K562 (cell line): ENCODE measurements around the gene TMEM107. TPM values are rescaled to one million over a fixed set of nuclear protein-coding genes. Genes with fewer than 3 reads are reported as not detected.
A peak's percentile ranks its signal among the peaks of the same experiment; 100 is the strongest.

Source experiments
- AFF1 ChIP-seq, 2 experiments: fragments of 450-650 bp; IDR thresholded peaks; 2 replicates each; pipeline ENCODE4 v1.6.1; 2018; ENCODE audit warnings: mild to moderate bottlenecking in 2 of 2, low read depth in 1 of 2; ENCODE audit not compliant: partially characterized antibody in 2 of 2
- BMI1 ChIP-seq: fragments of 150-350 bp; IDR thresholded peaks from 2 replicates; pipeline ENCODE4 v1.6.1; 2014; ENCODE audit warnings: low read length
- BRCA1 ChIP-seq, 2 experiments: fragments of 450-650 bp in 1 of 2; sonication (generic) in 1 of 2; formaldehyde crosslinking in 1 of 2; IDR thresholded peaks; 2 replicates each; pipeline versions ENCODE4 v1.5.0 to v1.6.1; 2017 to 2020; ENCODE audit warnings: mild to moderate bottlenecking in 1 of 2, missing genetic modification reagents in 1 of 2
- CBX3 ChIP-seq, 2 experiments: IDR thresholded peaks; 1 replicate in 1 of 2; 2 replicates in 1 of 2; pipeline ENCODE4 v1.6.1; 2012; ENCODE audit warnings: inconsistent platforms in 2 of 2, low read length in 2 of 2, borderline replicate concordance in 1 of 2, control low read depth in 1 of 2
- CGGBP1 ChIP-seq: fragments of 250-450 bp; sonication (Bioruptor Pico); IDR thresholded peaks from 2 replicates; pipeline ENCODE4 v1.9.0; 2021; ENCODE audit warnings: mild to moderate bottlenecking
- COPS2 ChIP-seq: fragments of 450-650 bp; conservative IDR thresholded peaks from 2 replicates; pipeline ENCODE4 v1.6.1; 2016; ENCODE audit warnings: mild to moderate bottlenecking, moderate library complexity
- MAFF ChIP-seq: IDR thresholded peaks from 2 replicates; pipeline ENCODE4 v1.6.1; 2012; ENCODE audit warnings: low read length, improper control_type of control experiment
- MYNN ChIP-seq, 2 experiments: sonication (generic); formaldehyde crosslinking in 1 of 2; IDR thresholded peaks; 2 replicates each; pipeline versions ENCODE4 v1.5.0 to v1.6.1; 2016 to 2020; ENCODE audit warnings: antibody characterized with exemption in 1 of 2, missing genetic modification reagents in 1 of 2
- NR1H2 ChIP-seq: sonication (generic); formaldehyde crosslinking; IDR thresholded peaks from 2 replicates; pipeline ENCODE4 v1.4.0; 2020; ENCODE audit warnings: mild to moderate bottlenecking, missing genetic modification reagents
- OTX1 ChIP-seq: fragments of 450-650 bp; formaldehyde crosslinking; IDR thresholded peaks from 2 replicates; pipeline ENCODE4 v1.4.0; 2022; ENCODE audit warnings: mild to moderate bottlenecking
- RFX5 ChIP-seq: IDR thresholded peaks from 2 replicates; pipeline ENCODE4 v1.6.1; 2011; ENCODE audit warnings: low read depth, mild to moderate bottlenecking, improper control_type of control experiment, low read length
- RUNX1 ChIP-seq: sonication (generic); IDR thresholded peaks from 2 replicates; pipeline ENCODE4 v1.6.1; 2016; ENCODE audit warnings: antibody characterized with exemption, low read depth
- ZNF23 ChIP-seq: fragments of 250-450 bp; sonication (Bioruptor Pico); IDR thresholded peaks from 2 replicates; pipeline ENCODE4 v1.4.0; 2020; ENCODE audit warnings: mild to moderate bottlenecking
- ZNF778 ChIP-seq: fragments of 450-650 bp; formaldehyde crosslinking; IDR thresholded peaks from 2 replicates; pipeline ENCODE4 v1.4.0; 2020; ENCODE audit warnings: mild to moderate bottlenecking, moderate library complexity
- polyA plus RNA-seq, 8 experiments: library from polyadenylated mRNA; depleted of rRNA in 4 of 8; stranded (reverse) in 5 of 8; unstranded in 3 of 8; fragments of >200 nt; fragmentation: Nextera tagmentation in 2 of 8; fragmentation: Illumina TruSeq in 1 of 8; extraction: Ambion mirVana in 2 of 8; extraction: Trizol in 1 of 8; gene quantifications; 2 replicates each; pipeline versions ENCODE4 v1.2.1 to v1.2.3, GENCODE V29; 2011 to 2014; ENCODE audit warnings: inconsistent platforms in 1 of 8, missing spikeins in 1 of 8
- total RNA-seq, 7 experiments: library from RNA; depleted of rRNA in 6 of 7; stranded (reverse); fragments of >200 nt in 6 of 7; fragmentation: Illumina TruSeq in 2 of 7; extraction: Trizol in 2 of 7; gene quantifications; 2 replicates each; pipeline versions ENCODE4 v1.2.1 to v1.2.3, GENCODE V29; 2011 to 2021; ENCODE audit warnings: low replicate concordance in 1 of 7
- TF ChIP-seq, protein P1 (sequence below): sonication (generic); formaldehyde crosslinking; IDR thresholded peaks from 2 replicates; pipeline ENCODE4 v1.8.0; 2023; ENCODE audit warnings: missing genetic modification reagents, mild to moderate bottlenecking, borderline replicate concordance

Gene TMEM107
- total and polyA plus RNA-seq, 9 of the 15 experiments (the other 6 are each of a cell fraction or from before 2014, with no cell fraction given) = 7.1 to 26.2 (median 16.9) TPM

GRCh38 chr17:8173056-8173870 lies 2.9 kb downstream of the TMEM107 start (continued):
- TF ChIP-seq AFF1 (IDR thresholded peaks at IDR 0.05; ENCODE audit: low read depth in 1 of 2, partially characterized antibody in 2 of 2) = peak; percentile 88 to 98
- TF ChIP-seq, protein P1, sequence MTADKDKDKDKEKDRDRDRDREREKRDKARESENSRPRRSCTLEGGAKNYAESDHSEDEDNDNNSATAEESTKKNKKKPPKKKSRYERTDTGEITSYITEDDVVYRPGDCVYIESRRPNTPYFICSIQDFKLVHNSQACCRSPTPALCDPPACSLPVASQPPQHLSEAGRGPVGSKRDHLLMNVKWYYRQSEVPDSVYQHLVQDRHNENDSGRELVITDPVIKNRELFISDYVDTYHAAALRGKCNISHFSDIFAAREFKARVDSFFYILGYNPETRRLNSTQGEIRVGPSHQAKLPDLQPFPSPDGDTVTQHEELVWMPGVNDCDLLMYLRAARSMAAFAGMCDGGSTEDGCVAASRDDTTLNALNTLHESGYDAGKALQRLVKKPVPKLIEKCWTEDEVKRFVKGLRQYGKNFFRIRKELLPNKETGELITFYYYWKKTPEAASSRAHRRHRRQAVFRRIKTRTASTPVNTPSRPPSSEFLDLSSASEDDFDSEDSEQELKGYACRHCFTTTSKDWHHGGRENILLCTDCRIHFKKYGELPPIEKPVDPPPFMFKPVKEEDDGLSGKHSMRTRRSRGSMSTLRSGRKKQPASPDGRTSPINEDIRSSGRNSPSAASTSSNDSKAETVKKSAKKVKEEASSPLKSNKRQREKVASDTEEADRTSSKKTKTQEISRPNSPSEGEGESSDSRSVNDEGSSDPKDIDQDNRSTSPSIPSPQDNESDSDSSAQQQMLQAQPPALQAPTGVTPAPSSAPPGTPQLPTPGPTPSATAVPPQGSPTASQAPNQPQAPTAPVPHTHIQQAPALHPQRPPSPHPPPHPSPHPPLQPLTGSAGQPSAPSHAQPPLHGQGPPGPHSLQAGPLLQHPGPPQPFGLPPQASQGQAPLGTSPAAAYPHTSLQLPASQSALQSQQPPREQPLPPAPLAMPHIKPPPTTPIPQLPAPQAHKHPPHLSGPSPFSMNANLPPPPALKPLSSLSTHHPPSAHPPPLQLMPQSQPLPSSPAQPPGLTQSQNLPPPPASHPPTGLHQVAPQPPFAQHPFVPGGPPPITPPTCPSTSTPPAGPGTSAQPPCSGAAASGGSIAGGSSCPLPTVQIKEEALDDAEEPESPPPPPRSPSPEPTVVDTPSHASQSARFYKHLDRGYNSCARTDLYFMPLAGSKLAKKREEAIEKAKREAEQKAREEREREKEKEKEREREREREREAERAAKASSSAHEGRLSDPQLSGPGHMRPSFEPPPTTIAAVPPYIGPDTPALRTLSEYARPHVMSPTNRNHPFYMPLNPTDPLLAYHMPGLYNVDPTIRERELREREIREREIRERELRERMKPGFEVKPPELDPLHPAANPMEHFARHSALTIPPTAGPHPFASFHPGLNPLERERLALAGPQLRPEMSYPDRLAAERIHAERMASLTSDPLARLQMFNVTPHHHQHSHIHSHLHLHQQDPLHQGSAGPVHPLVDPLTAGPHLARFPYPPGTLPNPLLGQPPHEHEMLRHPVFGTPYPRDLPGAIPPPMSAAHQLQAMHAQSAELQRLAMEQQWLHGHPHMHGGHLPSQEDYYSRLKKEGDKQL (CRISPR knock-in tag) = no peak
- no peak for TF ChIP-seq COPS2
- TF ChIP-seq BRCA1 (IDR thresholded peaks at IDR 0.05) = no peak
- TF ChIP-seq BRCA1 (CRISPR knock-in tag; IDR thresholded peaks at IDR 0.05) = no peak
- TF ChIP-seq OTX1 (CRISPR knock-in tag) = peak; percentile 99
- peak; percentile 73 for TF ChIP-seq ZNF23 (CRISPR knock-in tag)
- peak; percentile 75; the same call in 1 of the 2 replicates for TF ChIP-seq MYNN (IDR thresholded peaks at IDR 0.05)
- no peak for TF ChIP-seq MYNN (CRISPR knock-in tag; IDR thresholded peaks at IDR 0.05)
- TF ChIP-seq CGGBP1 (CRISPR knock-in tag) = peak; percentile 99
- TF ChIP-seq ZNF778 (CRISPR knock-in tag) = no peak
- TF ChIP-seq RFX5 = no peak; the same call in 1 of the 2 replicates
- peak; percentile 100 for TF ChIP-seq RUNX1
- TF ChIP-seq CBX3 (IDR thresholded peaks at IDR 0.05; ENCODE audit: borderline replicate concordance in 1 of 2, low read length in 2 of 2) = peak in 1 of 2 experiments; percentile 94; a peak in 2 of 3 replicates
- no peak for TF ChIP-seq NR1H2 (CRISPR knock-in tag)
- no peak for TF ChIP-seq BMI1
- TF ChIP-seq MAFF = peak; percentile 78
